Nephron progenitor cell (in vitro differentiated cells): ENCODE results near the gene CSF3.

Source experiments
- DNase-seq: peaks from one replicate; pipeline ENCODE4 v3.0.0; 2021
- H3K27ac Mint-ChIP-seq: 2 replicates; pipeline ENCODE4 v1.8.0; 2021; ENCODE audit warnings: mild to moderate bottlenecking, moderate library complexity, mixed read lengths
- H3K27me3 Mint-ChIP-seq: 2 replicates; pipeline ENCODE4 v1.8.0; 2021; ENCODE audit warnings: mild to moderate bottlenecking, low read depth, mixed read lengths; ENCODE audit not compliant: poor library complexity
- H3K36me3 Mint-ChIP-seq: 2 replicates; pipeline ENCODE4 v1.8.0; 2021; ENCODE audit warnings: low read depth, mixed read lengths
- H3K4me1 Mint-ChIP-seq: 2 replicates; pipeline ENCODE4 v1.8.0; 2021; ENCODE audit warnings: mixed read lengths
- H3K4me3 Mint-ChIP-seq: 2 replicates; pipeline ENCODE4 v1.8.0; 2021; ENCODE audit warnings: mild to moderate bottlenecking, moderate library complexity, mixed read lengths
- H3K9me3 Mint-ChIP-seq: 2 replicates; pipeline ENCODE4 v1.8.0; 2021; ENCODE audit warnings: mild to moderate bottlenecking, moderate library complexity, mixed read lengths
- TF ChIP-seq, protein P1 (sequence below): fragments of 200-600 bp; sonication (generic); IDR thresholded peaks from 2 replicates; pipeline ENCODE4 v1.5.0; 2021; ENCODE audit warnings: antibody characterized with exemption

Gene CSF3

GRCh38 chr17:40014375-40014980 is 762 bp upstream of the CSF3 start:
- peaks cover 6% of the 10 kb centered on the region for H3K27me3 Mint-ChIP-seq
- peaks cover 5% of the 10 kb centered on the region for H3K36me3 Mint-ChIP-seq
- H3K4me3 Mint-ChIP-seq: no peak overlapping the region
- DNase-seq: no peak
- TF ChIP-seq, protein P1, sequence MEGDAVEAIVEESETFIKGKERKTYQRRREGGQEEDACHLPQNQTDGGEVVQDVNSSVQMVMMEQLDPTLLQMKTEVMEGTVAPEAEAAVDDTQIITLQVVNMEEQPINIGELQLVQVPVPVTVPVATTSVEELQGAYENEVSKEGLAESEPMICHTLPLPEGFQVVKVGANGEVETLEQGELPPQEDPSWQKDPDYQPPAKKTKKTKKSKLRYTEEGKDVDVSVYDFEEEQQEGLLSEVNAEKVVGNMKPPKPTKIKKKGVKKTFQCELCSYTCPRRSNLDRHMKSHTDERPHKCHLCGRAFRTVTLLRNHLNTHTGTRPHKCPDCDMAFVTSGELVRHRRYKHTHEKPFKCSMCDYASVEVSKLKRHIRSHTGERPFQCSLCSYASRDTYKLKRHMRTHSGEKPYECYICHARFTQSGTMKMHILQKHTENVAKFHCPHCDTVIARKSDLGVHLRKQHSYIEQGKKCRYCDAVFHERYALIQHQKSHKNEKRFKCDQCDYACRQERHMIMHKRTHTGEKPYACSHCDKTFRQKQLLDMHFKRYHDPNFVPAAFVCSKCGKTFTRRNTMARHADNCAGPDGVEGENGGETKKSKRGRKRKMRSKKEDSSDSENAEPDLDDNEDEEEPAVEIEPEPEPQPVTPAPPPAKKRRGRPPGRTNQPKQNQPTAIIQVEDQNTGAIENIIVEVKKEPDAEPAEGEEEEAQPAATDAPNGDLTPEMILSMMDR: no peak
- H3K27ac Mint-ChIP-seq: no peak overlapping the region
- H3K9me3 Mint-ChIP-seq: no peaks in the 10 kb centered on the region
- peaks cover 62% of the 10 kb centered on the region for H3K4me1 Mint-ChIP-seq

- Mint-ChIP-seq H3K9me3 (no peaks in the 10 kb centered on the region), H3K4me1 (peaks cover 63% of the 10 kb centered on the region), H3K27ac (no peak overlapping the region), H3K36me3 (peaks cover 19% of the 10 kb centered on the region), H3K4me3 (no peak overlapping the region), H3K27me3 (peaks cover 6% of the 10 kb centered on the region)
- no peak for DNase-seq
- TF ChIP-seq, protein P1: no peak
Measured at GRCh38 chr17:40015998-40016985, 1.1 kb downstream of the CSF3 start.

- Mint-ChIP-seq H3K27ac (peak overlapping the region; percentile 90), H3K4me3 (no peak overlapping the region), H3K36me3 (peaks cover 25% of the 10 kb centered on the region), H3K27me3 (peaks cover 6% of the 10 kb centered on the region), H3K4me1 (peaks cover 53% of the 10 kb centered on the region), H3K9me3 (no peaks in the 10 kb centered on the region)
- DNase-seq: no peak
- TF ChIP-seq, protein P1: no peak
Measured at GRCh38 chr17:40017422-40018080, 2.3 kb downstream of the CSF3 start.

DNA sequence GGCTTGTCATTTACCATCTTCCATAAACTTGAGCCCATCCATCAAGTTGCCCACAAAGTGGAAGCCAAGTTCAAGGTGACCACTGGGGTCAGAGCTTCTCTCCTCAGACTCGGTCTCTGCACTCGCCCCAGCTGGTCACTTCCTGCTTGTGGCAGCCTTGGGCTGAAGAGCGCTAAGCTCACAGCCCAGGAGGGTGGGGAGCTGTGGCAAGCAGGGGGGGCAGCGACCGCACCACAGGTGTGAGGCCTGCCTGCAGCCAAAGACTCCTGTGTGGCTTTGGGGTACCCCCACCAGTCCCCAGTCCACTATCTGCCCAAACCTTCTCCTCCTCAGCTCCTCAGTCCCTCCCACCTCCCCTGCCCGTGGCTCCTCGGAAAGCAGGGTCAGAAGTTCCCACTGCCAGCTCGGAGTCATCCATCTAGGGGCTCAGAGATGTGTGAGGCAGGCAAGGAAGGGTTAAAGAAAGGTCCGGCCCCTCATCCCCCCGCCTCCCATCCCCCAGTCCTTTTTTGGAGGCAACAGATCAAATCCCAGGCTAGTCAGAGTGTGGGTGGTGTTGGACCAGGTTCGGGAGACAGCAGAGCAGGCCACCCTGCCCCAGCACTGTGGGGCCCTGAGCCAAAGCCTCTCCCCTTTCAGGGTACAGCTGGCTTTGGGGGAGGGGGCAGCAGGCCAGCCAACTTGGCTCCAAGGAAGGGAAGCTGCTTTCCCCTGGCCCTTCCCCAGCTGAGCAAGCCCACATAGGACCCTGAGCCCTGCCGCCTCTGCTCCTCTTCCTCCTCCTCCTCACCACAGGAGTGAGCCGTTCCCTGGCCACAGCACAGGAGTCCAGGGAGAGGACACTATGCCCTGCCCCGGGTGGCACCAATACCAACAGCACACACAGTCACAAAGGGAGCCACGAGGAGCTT is 3.2 kb downstream of the CSF3 start:
- H3K9me3 Mint-ChIP-seq: no peaks in the 10 kb centered on the region
- peak; percentile 34 for DNase-seq
- H3K4me1 Mint-ChIP-seq: peaks cover 53% of the 10 kb centered on the region
- peaks cover 6% of the 10 kb centered on the region for H3K27me3 Mint-ChIP-seq
- peak overlapping the region; percentile 59 for H3K4me3 Mint-ChIP-seq
- H3K27ac Mint-ChIP-seq: peak overlapping the region; percentile 97
- TF ChIP-seq, protein P1: no peak
- H3K36me3 Mint-ChIP-seq: peaks cover 25% of the 10 kb centered on the region
